Endodermal cell (in vitro differentiated cells): Measurements from ENCODE around the gene GSX1. TPM values are rescaled to one million over a fixed set of nuclear protein-coding genes. Genes with fewer than 3 reads are reported as not detected.

Source experiments
- DNase-seq: peaks from one replicate; pipeline ENCODE4 v3.0.0-alpha.2; 2017
- H3K27ac ChIP-seq: 2 replicates; pipeline ENCODE4 v1.5.1; 2013; ENCODE audit warnings: mild to moderate bottlenecking, low read depth, low read length, moderate library complexity
- H3K27me3 ChIP-seq: 2 replicates; pipeline ENCODE4 v1.6.1; 2013; ENCODE audit warnings: mild to moderate bottlenecking, low read length, moderate library complexity; ENCODE audit not compliant: insufficient read depth, control insufficient read depth, poor library complexity, severe bottlenecking
- H3K36me3 ChIP-seq: 2 replicates; pipeline ENCODE4 v1.7.0; 2013; ENCODE audit warnings: mild to moderate bottlenecking, low read length, moderate library complexity; ENCODE audit not compliant: control insufficient read depth, insufficient read depth
- H3K4me1 ChIP-seq: one replicate; pipeline ENCODE4 v1.7.0; 2013; ENCODE audit warnings: low read length; ENCODE audit not compliant: control insufficient read depth, insufficient read depth
- H3K4me3 ChIP-seq: 2 replicates; pipeline ENCODE4 v1.5.1; 2013; ENCODE audit warnings: mild to moderate bottlenecking, low read length, moderate library complexity
- H3K9ac ChIP-seq: 2 replicates; pipeline ENCODE4 v1.6.1; 2013; ENCODE audit warnings: mild to moderate bottlenecking, low read length, moderate library complexity; ENCODE audit not compliant: poor library complexity, severe bottlenecking; ENCODE audit errors: extremely low read depth
- H3K9me3 ChIP-seq: 2 replicates; pipeline ENCODE4 v1.6.1; 2013; ENCODE audit warnings: mild to moderate bottlenecking, low read length, moderate library complexity; ENCODE audit not compliant: control insufficient read depth
- H3K27ac Mint-ChIP-seq: 2 replicates; pipeline ENCODE4 v1.8.0; 2020; ENCODE audit warnings: mixed read lengths
- H3K27me3 Mint-ChIP-seq: 2 replicates; pipeline ENCODE4 v1.8.0; 2021; ENCODE audit warnings: mild to moderate bottlenecking, mixed read lengths; ENCODE audit not compliant: insufficient read depth
- H3K36me3 Mint-ChIP-seq: 2 replicates; pipeline ENCODE4 v1.8.0; 2020; ENCODE audit warnings: low read depth, mixed read lengths
- H3K4me1 Mint-ChIP-seq: 2 replicates; pipeline ENCODE4 v1.8.0; 2020; ENCODE audit warnings: mixed read lengths
- H3K4me3 Mint-ChIP-seq: 2 replicates; pipeline ENCODE4 v1.8.0; 2020; ENCODE audit warnings: mild to moderate bottlenecking, moderate library complexity, mixed read lengths
- H3K9me3 Mint-ChIP-seq: 2 replicates; pipeline ENCODE4 v1.8.0; 2020; ENCODE audit warnings: mild to moderate bottlenecking, mixed read lengths
- WGBS, 2 experiments: methylation state at CpG; one replicate each; pipeline versions ENCODE4 v1.1.5 to v1.1.7; 2013; ENCODE audit warnings: missing lambda C conversion rate in 2 of 2, mixed read lengths in 1 of 2; ENCODE audit not compliant: insufficient coverage in 1 of 2, insufficient read length in 1 of 2; 5-methylcytosine and 5-hydroxymethylcytosine counted together
- total RNA-seq, 2 donors: library from RNA; stranded (reverse); fragmentation: NEBNext Ultra II Directional in 1 of 2; extraction: Animal tissue kit (Norgen Biotek cat#: 25700) in 1 of 2; gene quantifications; 2 replicates in 1 of 2; 3 replicates in 1 of 2; pipeline ENCODE4 v1.2.1, GENCODE V29; 2021
- TF ChIP-seq, protein P1 (sequence below): fragments of 200-600 bp; sonication (generic); conservative IDR thresholded peaks from 2 replicates; pipeline ENCODE4 v1.5.0; 2021; ENCODE audit warnings: antibody characterized with exemption, mild to moderate bottlenecking

Gene GSX1
- total RNA-seq, 2 donors from 2014 or later = not detected

DNA sequence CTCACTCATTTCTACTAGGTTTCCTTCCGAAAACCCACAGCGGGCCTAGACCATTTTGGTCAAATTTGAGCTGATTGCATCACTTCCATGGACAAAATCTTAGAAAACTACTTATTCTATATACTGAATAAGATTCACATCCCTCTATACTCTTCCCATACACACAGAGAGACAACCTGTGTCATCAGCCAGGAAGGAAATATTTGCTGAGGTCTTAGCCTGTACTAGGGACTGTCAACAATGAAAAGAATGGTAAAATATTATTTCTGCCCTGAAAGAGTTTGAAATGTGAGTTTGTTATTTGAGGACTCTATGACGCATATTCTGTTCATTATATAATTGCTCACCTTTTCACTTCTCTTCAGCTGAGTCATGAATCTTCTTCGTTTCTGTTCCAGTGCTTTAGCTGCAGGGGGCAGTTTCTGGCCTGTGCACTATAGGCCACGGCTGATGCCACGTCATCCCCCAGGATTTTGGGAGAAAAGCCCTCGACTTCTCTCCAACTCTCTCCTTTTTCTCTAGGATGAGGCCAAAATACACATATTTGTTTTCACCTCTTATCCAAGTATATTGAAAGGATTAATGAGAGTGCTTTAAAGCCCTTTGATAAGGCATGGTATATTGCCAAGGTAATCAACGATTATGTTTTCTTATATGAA, 47.7 kb downstream of the GSX1 start:
- no peak overlapping the region for H3K27ac Mint-ChIP-seq

DNA sequence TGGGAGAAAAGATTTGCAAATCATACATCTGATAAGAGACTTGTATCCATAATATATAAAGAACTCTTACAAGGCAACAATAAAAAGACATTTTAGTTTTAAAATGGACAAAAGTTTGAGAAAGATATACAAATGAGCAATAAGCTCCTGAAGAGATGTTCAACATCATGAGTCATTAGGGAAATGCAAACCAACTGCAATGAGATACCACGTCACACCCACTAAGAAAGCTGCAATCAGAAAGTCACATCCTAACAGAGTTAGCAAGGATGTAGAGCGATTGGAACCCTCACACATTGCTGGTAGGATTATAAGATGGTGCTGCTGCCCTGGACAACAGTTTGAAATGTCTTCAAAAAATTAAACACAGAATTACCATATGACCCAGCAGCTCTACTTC, 50.3 kb downstream of the GSX1 start:
- 80 to 93% methylated on average over 1 to 2 of the region's 2 CpGs for WGBS, 2 experiments
- Histone ChIP-seq H3K4me3 (no peak overlapping the region), H3K9me3 (no peaks in the 10 kb centered on the region), H3K27ac (no peak overlapping the region), H3K4me1 (no peaks in the 10 kb centered on the region), H3K9ac (no peak overlapping the region), H3K27me3 (peaks cover 75% of the 10 kb centered on the region), H3K36me3 (no peaks in the 10 kb centered on the region)
- Mint-ChIP-seq H3K4me3 (no peak overlapping the region), H3K36me3 (no peaks in the 10 kb centered on the region), H3K27ac (no peak overlapping the region), H3K27me3 (peaks cover 64% of the 10 kb centered on the region), H3K9me3 (no peaks in the 10 kb centered on the region), H3K4me1 (no peaks in the 10 kb centered on the region)
- no peak for DNase-seq
- TF ChIP-seq, protein P1, sequence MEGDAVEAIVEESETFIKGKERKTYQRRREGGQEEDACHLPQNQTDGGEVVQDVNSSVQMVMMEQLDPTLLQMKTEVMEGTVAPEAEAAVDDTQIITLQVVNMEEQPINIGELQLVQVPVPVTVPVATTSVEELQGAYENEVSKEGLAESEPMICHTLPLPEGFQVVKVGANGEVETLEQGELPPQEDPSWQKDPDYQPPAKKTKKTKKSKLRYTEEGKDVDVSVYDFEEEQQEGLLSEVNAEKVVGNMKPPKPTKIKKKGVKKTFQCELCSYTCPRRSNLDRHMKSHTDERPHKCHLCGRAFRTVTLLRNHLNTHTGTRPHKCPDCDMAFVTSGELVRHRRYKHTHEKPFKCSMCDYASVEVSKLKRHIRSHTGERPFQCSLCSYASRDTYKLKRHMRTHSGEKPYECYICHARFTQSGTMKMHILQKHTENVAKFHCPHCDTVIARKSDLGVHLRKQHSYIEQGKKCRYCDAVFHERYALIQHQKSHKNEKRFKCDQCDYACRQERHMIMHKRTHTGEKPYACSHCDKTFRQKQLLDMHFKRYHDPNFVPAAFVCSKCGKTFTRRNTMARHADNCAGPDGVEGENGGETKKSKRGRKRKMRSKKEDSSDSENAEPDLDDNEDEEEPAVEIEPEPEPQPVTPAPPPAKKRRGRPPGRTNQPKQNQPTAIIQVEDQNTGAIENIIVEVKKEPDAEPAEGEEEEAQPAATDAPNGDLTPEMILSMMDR = no peak

More for the DNA sequence above, 47.7 kb downstream of the GSX1 start:
- Mint-ChIP-seq H3K9me3 (no peaks in the 10 kb centered on the region), H3K4me3 (no peak overlapping the region), H3K4me1 (no peaks in the 10 kb centered on the region), H3K36me3 (no peaks in the 10 kb centered on the region), H3K27me3 (peaks cover 63% of the 10 kb centered on the region)
- no peak for DNase-seq
- H3K36me3 ChIP-seq = no peaks in the 10 kb centered on the region
- TF ChIP-seq, protein P1 = no peak
- 75 to 83% methylated on average over 6 to 8 of the region's 8 CpGs for WGBS, 2 experiments
- H3K4me3 ChIP-seq = no peak overlapping the region
- no peaks in the 10 kb centered on the region for H3K9me3 ChIP-seq
- H3K27me3 ChIP-seq = peaks cover 75% of the 10 kb centered on the region
- no peak overlapping the region for H3K27ac ChIP-seq
- H3K9ac ChIP-seq = no peak overlapping the region
- H3K4me1 ChIP-seq = no peaks in the 10 kb centered on the region

Other genes with a start within 250 kb of the GSX1 start
- gene LNX2, start 172.0 kb upstream of the GSX1 start, total RNA-seq = 10 to 100 TPM; 13.9 to 15.6 TPM
- gene POLR1D, start 170.6 kb upstream of the GSX1 start, total RNA-seq = 100 to 1,000 TPM; 135 to 136 TPM
- not detected for gene PDX1, start 127.5 kb downstream of the GSX1 start, total RNA-seq
- gene CDX2, start 176.8 kb downstream of the GSX1 start, total RNA-seq = not detected
- gene URAD, start 196.2 kb downstream of the GSX1 start, total RNA-seq = not detected